OCI-LY7 (cell line): ENCODE results near the gene NLGN4X. TPM values are rescaled to one million over a fixed set of nuclear protein-coding genes. Genes with fewer than 3 reads are reported as not detected.

ENCODE experiments used
- BruUV-seq: library from RNA; stranded (reverse); fragments of 400-500 nt; replicated peaks from 2 replicates; lab custom pipeline; 2021; lab: Mats Ljungman, UMichigan
- CTCF ChIA-PET: fragments of 300-600 bp; sonication (Branson Sonifier 250); formaldehyde crosslinking; loops from one replicate; lab custom pipeline; 2022; ENCODE audit warnings: antibody characterized with exemption; ENCODE audit not compliant: unreplicated experiment; lab: Charles Lee
- POLR2A ChIA-PET: fragments of 300-600 bp; sonication (Branson Sonifier 250); formaldehyde crosslinking; loops from one replicate; lab custom pipeline; 2022; ENCODE audit warnings: antibody characterized with exemption; lab: Charles Lee
- DNase-seq: peaks from one replicate; pipeline ENCODE4 v3.0.0-alpha.2; 2015; ENCODE audit warnings: low spot score
- H2AFZ ChIP-seq: fragments of 200-600 bp; sonication (generic), shearing (Covaris generic); 2 replicates; pipeline ENCODE4 v1.6.1; 2014; ENCODE audit warnings: mild to moderate bottlenecking, antibody characterized with exemption, low read length, moderate library complexity
- H3K27ac ChIP-seq: fragments of 200-600 bp; sonication (generic); 2 replicates; pipeline ENCODE4 v1.5.1; 2014; ENCODE audit warnings: mixed run types, low read depth, mild to moderate bottlenecking, moderate library complexity, low read length, inconsistent platforms; ENCODE audit not compliant: poor library complexity, severe bottlenecking
- H3K36me3 ChIP-seq: fragments of 200-600 bp; sonication (generic); 2 replicates; pipeline ENCODE4 v1.6.1; 2014; ENCODE audit warnings: mild to moderate bottlenecking, antibody characterized with exemption, low read length, moderate library complexity, mixed read lengths; ENCODE audit not compliant: insufficient read depth
- H3K4me1 ChIP-seq: fragments of 200-600 bp; sonication (generic); 2 replicates; pipeline ENCODE4 v1.5.1; 2014; ENCODE audit warnings: mild to moderate bottlenecking, low read length; ENCODE audit not compliant: insufficient read depth, poor library complexity, severe bottlenecking
- H3K4me2 ChIP-seq: fragments of 200-600 bp; sonication (generic); 2 replicates; pipeline ENCODE4 v1.6.1; 2014; ENCODE audit warnings: mild to moderate bottlenecking, low read length
- H3K4me3 ChIP-seq: fragments of 200-600 bp; sonication (generic); 2 replicates; pipeline ENCODE4 v1.5.1; 2014; ENCODE audit warnings: mild to moderate bottlenecking, low read depth, low read length; ENCODE audit not compliant: poor library complexity, severe bottlenecking
- H3K79me2 ChIP-seq: fragments of 200-600 bp; sonication (generic); 2 replicates; pipeline ENCODE4 v1.6.1; 2016; ENCODE audit warnings: low read depth, mild to moderate bottlenecking, low read length, moderate library complexity, mixed read lengths; ENCODE audit not compliant: insufficient read depth
- H3K9me2 ChIP-seq: fragments of 200-600 bp; sonication (generic); 2 replicates; pipeline ENCODE4 v1.6.1; 2016; ENCODE audit warnings: mild to moderate bottlenecking, low read length, mixed read lengths; ENCODE audit not compliant: insufficient read depth
- H3K9me3 ChIP-seq: fragments of 200-600 bp; sonication (generic); 2 replicates; pipeline ENCODE4 v1.6.1; 2014; ENCODE audit warnings: mild to moderate bottlenecking, mixed run types, low read length, mixed read lengths
- H4K20me1 ChIP-seq: fragments of 200-600 bp; sonication (generic); 2 replicates; pipeline ENCODE4 v1.6.1; 2014; ENCODE audit warnings: mild to moderate bottlenecking, antibody characterized with exemption, low read length, moderate library complexity, mixed read lengths; ENCODE audit not compliant: insufficient read depth
- CTCF ChIP-seq: fragments of 200-600 bp; sonication (generic); conservative IDR thresholded peaks from 2 replicates; pipeline ENCODE4 v1.5.1; 2014; ENCODE audit warnings: mild to moderate bottlenecking, antibody characterized with exemption, low read length, moderate library complexity, mixed read lengths
- EZH2phosphoT487 ChIP-seq: fragments of 200-600 bp; sonication (generic); IDR thresholded peaks from 2 replicates; pipeline ENCODE4 v1.6.1; 2018; ENCODE audit warnings: low read depth, borderline replicate concordance, mild to moderate bottlenecking, mixed run types, antibody characterized with exemption, low read length, moderate library complexity, mixed read lengths
- intact Hi-C: fragments of 100-400 bp; cut with micrococcal nuclease; formaldehyde crosslinking; loops from one replicate; pipeline ENCODE4 v1.10.0; 2022; ENCODE audit not compliant: unreplicated experiment
- total RNA-seq, 2 experiments: library from RNA; depleted of rRNA in 1 of 2; stranded (reverse); fragments of >200 nt in 1 of 2; shearing (Covaris generic) in 1 of 2; gene quantifications; 2 replicates each; pipeline ENCODE4 v1.2.3, GENCODE V29; 2014 to 2022

The NLGN4X gene
- total RNA-seq, 2 experiments from 2014 or later = 0.55 TPM; not detected in 1

GRCh38 chrX:6053141-6053540 lies 175.5 kb downstream of the NLGN4X start:
- no peaks in the 10 kb centered on the region for H3K36me3 ChIP-seq
- H3K9me3 ChIP-seq = no peaks in the 10 kb centered on the region
- H3K4me2 ChIP-seq = no peak overlapping the region
- no peaks in the 10 kb centered on the region for H3K4me1 ChIP-seq
- no peak for TF ChIP-seq EZH2phosphoT487
- TF ChIP-seq CTCF = no peak
- intact Hi-C loops = no loop called here
- BruUV-seq = no TSS peak
- no peaks in the 10 kb centered on the region for H3K79me2 ChIP-seq
- no peak for DNase-seq
- no peak overlapping the region for H3K4me3 ChIP-seq
- no peaks in the 10 kb centered on the region for H4K20me1 ChIP-seq
- H3K27ac ChIP-seq = no peak overlapping the region
- ChIA-PET CTCF (no interaction called here), POLR2A (no interaction called here)
- H3K9me2 ChIP-seq = no peaks in the 10 kb centered on the region
- no peak overlapping the region for H2AFZ ChIP-seq

- Histone ChIP-seq H3K27ac (no peak overlapping the region), H3K4me2 (no peak overlapping the region), H2AFZ (no peak overlapping the region), H3K9me2 (no peaks in the 10 kb centered on the region), H3K36me3 (no peaks in the 10 kb centered on the region), H3K4me3 (no peak overlapping the region), H4K20me1 (no peaks in the 10 kb centered on the region), H3K4me1 (no peaks in the 10 kb centered on the region), H3K9me3 (no peaks in the 10 kb centered on the region), H3K79me2 (no peaks in the 10 kb centered on the region)
- TF ChIP-seq EZH2phosphoT487 = no peak
- TF ChIP-seq CTCF = no peak
- POLR2A ChIA-PET = no interaction called here
- intact Hi-C loops = no loop called here
- no peak for DNase-seq
- CTCF ChIA-PET = no interaction called here
- BruUV-seq = no TSS peak
These were observed 176.4 kb downstream of the NLGN4X start for GRCh38 chrX:6052111-6052745.

- Histone ChIP-seq H3K9me2 (no peaks in the 10 kb centered on the region), H3K4me2 (no peak overlapping the region), H3K4me1 (no peaks in the 10 kb centered on the region), H3K36me3 (no peaks in the 10 kb centered on the region), H2AFZ (no peak overlapping the region), H3K4me3 (no peak overlapping the region), H3K27ac (no peak overlapping the region), H3K79me2 (no peaks in the 10 kb centered on the region), H3K9me3 (no peaks in the 10 kb centered on the region), H4K20me1 (no peaks in the 10 kb centered on the region)
- intact Hi-C loops = no loop called here
- no peak for TF ChIP-seq EZH2phosphoT487
- TF ChIP-seq CTCF = no peak
- ChIA-PET POLR2A (interaction anchor here (0.7 kb wide), 1 partner anchor 998 kb away, joined by 3 read pairs; no protein-coding TSS in a partner anchor), CTCF (no interaction called here)
- BruUV-seq = no TSS peak
- DNase-seq = no peak
These were observed 179.5 kb downstream of the NLGN4X start for GRCh38 chrX:6049132-6049531.
